ENCODE measurements around the gene HSF4.

HSF4 gene

DNA sequence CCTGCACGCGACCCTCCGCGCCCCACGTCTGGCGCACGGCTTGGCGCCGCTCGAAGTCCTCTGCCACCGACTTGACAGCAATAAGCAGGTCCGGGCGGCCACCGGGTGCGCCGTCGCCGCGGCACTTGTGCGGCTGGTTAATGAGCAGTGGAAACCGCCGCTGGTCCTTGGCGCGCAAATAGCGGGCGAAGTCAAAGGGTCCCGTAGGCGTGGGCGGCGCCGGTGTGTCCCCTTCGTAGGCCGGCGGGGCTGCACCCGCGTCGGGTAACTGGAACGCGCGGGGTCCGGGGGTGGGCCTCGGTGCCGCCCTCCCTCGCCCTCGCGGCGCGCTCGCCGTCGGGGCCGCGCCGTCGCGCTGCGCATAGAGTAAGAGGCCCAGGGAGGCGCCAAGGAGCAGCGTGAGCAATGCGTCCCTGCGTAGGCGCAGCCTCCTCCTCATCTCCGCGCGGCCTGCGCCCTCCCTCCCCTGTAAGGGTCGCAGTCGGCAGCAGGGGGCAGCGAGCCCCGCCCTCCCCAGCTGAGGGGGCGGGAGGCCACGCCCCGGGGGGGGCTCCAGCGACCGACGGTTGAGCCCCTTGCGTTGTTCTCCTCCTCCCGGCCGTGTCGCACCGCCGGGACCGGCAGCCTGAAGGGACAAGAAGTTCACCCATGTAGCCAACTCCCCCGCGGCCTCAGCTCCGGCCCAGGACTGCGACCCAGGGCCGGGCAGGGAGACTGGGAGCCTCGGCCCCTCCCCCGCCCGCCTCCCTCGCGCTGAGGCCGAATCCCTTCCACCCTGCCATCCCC lies 14.3 kb upstream of the HSF4 start:
- no peak for DNase-seq (ENCODE audit: low read depth, low spot score)

DNA sequence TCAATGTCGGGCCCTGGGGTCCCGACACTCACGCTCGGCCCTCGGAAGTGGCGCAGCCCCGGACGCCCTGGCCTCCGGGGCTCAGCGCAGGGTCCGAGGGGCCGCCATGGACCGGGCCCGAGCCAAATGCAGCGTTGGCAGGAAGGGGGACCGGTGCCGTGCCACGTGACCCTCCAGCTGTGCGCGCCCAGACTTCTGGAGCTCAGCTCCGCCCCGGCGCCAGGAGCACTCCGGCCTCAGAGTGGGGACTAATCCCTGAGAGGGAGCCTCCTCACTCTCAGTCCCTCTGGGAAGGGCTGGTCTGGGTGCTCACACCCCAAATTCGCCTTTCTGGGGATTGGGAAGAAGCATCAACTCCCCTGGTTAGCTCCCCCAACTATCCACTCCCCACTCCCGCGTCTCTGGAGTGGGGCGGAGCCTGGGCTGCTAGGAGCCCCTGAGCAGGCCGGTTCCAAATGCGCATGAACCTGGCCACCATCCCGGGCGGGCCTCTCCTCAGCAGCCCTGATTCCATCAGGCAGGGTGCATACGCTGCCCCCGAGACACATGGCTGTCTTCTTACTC lies 13.6 kb upstream of the HSF4 start, which contains the start of gene B3GNT9:
Gene B3GNT9, minus strand, starts transcription at position 166 of the 564 bp plus-strand sequence. CDS start 513 bp downstream, outside the sequence.
- DNase-seq (ENCODE audit: low read depth, low spot score): no peak

DNA sequence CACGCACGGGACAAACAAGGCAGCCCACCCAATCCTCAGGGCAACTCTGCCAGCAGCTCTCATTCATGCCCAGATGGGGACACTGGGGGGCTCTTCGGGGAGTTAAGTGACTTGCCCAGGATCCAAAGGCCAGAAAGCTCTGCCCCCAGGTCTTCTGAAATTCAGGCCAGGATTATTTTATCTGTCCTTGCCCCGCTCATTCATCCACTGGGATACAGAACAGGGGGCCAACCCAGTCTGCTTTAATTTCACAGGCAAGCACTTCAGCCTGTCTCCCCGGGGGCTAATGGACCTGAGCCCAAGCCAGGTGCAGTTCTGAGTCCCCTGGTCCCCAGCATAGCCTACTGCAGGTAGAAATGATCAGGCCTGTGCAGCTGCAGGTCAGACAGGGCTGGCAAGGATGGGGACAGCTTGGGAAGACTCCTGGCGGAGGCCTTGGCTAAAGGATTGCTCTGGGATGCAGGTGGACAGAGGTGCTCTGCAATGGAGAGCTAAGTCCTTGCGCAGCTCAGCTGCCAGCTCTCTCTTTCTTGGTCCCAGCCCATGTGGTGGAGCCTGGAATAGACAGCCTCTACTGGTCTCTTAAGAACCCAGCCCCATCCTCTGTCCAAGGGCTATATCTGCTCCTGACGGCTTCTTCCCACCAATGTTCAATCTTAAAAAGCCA lies 13.0 kb upstream of the HSF4 start:
- no peak for DNase-seq (ENCODE audit: low read depth, low spot score)

DNA sequence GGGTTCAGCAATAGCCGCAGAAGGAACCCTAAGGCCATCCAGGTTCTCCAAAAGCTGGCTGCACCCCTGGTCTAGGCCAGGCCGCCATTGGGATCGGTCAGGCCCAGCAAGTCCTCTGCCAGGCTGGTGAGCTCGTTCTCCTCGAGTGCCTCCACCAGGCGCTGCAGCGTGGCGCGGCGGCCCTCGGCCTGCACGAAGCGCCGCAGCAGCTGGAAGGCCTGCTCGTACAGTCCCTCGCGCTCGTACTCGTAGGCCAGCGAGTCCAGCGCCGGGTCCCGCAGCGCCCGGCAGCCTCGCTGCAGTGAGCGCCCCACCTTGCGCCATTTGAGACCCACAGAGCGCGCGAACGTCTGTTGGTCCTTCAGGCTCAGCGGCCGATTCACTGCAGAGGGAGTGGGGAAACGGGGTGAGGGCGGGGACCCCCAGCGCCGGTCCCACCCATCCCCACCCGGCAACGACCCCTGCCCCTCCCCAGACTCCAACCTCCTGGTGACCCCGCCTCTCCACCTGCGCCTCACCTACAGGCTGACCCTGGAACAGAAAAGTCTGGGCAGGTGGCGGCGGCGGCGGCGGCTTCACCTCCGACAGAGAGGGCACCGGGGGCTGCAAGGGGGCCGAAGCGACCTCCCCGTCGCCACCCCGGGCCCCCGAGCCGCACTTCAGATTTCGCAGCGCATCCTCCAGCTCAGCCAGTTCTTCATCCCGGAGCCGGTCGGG lies 9.8 kb upstream of the HSF4 start:
- DNase-seq (ENCODE audit: low read depth, low spot score): no peak

DNA sequence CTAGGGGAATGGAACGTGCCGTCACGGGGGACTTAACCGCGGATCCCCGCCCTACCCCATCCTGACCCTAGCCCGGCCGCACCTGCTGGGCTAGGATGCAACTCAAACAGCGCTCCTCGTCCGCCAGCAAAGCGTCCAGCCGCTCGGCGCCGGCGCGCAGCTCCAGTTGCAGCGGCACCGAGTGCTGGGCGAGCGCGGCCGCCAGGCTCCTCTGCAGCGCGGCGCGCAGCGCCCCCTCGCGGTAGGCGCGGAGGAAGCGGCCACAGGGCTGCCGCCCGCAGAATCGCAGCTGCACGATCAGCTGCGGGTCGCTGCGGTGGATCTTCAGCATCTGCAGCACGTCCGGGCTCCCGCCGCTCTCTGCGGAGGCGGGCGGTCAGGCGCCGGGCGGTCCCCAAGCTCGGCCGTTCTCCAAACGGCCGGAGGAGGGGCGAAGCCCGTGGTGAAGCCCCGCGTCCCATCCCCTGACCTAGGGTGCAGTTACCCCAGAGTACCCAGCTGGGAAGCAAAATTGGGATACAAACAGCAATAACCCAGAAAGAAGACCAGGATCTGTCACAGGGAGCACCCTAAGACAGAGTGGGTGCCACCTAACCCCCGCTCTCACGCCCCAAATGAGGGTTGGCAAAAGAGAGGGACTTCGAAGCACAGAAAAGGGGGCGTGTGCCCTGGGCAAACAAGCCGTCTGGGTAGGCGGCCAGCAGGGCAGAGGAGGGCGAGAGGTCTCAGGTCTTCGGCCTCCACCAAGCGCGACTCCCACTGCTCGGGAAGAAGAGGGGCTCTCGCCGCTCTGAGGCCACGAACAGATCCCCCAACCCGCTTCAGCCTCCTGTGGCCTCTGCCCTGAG lies 9.0 kb upstream of the HSF4 start:
- peak; percentile 39 for DNase-seq (ENCODE audit: low read depth, low spot score)

DNA sequence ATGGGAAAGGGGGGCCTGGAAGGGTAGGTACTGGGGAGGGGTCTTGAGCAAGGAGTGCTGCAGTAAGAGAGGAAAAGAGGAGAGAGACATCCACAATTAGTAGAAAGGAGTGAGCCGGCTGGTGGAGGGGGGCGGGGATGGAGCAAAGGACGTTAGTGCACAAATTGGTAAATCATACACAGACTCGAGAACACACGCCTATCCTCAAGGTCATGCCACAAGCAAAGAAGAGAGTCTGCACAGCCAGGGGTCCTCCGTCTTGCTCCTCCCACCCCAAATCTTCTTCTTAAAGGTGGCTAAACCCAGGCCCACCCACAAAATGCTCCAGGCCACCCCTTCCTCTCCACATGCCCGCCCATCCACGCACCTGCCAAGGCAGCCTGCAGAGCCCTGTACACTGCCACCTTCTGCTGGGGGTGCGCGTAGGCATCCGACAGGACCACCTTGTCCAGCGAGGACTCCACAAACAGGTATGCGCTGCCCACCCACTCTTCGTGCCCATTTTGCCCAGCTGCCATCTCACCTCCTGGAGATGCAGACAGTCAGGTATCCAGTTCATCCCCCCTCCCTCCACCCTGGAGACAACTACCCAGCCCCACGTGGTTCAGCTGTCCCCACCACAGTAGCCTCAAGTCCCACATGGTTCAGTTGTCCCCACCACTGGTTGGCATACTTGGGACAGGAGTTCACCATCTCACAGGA lies 8.3 kb upstream of the HSF4 start:
- DNase-seq (ENCODE audit: low read depth, low spot score): no peak

DNA sequence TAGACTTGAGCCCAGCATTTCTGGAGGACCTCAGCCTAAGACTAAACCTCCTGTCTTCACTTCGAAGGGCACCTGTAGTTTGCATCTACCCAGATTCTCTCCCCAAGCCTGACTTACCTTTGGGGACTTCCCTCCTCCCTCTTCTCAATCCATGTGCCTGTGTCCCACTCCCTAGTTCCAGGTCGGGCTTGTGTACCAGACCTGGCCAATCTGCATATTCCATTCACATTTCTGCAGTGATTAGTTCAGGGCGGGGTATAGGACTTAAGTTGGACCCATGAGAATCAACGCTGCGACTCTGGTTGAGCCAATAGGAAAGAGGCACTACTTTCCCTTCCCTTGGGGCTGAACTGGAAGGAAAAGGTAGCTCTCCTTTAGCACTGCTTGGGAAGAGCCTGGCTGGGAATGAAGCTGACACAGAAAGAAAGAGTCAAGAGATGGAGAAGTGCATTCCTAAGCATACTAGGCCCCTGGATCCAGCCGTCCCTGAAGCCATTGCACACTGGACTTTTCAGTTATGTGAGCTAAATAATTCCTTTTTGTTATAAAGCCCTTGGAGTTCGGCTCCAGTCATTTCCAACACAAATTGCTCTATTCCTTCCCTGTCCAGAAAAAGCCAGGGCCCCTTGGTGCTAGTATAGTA lies 7.3 kb upstream of the HSF4 start:
- no peak for DNase-seq (ENCODE audit: low read depth, low spot score)

DNA sequence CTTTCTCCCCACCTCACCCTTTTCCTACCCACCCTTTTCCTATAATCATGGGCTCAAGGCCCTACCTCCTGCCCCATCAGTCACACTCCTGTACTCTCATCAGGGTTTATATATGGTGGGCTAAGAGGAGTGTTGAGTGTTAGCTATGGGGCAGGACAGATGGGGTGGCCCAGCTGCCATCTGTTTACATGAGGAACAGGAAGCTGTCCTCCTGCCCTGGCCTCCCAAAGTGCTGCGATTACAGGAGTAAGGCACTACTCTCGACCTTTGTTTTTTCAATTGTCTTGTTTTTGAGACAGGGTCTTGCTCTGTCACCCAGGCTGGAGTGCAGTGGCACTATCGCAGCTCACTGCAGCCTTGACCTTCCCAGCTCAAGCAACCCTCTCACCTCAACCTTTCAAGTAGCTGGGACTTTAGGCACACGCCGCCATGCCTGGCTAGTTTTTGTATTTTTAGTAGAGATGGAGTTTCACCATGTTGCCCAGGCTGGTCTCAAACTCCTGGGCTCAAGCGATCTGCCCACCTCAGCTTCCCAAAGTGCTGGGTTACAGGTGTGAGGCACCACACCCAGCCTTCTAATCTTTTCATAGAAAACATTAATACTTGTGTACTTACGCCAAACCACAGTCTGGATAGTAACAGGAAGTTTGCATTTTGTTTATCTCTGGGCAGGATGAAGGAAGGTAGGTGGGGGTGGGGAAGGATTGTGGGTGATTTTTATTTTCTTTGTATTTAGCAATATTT lies 6.5 kb upstream of the HSF4 start:
- no peak for DNase-seq (ENCODE audit: low read depth, low spot score)

DNA sequence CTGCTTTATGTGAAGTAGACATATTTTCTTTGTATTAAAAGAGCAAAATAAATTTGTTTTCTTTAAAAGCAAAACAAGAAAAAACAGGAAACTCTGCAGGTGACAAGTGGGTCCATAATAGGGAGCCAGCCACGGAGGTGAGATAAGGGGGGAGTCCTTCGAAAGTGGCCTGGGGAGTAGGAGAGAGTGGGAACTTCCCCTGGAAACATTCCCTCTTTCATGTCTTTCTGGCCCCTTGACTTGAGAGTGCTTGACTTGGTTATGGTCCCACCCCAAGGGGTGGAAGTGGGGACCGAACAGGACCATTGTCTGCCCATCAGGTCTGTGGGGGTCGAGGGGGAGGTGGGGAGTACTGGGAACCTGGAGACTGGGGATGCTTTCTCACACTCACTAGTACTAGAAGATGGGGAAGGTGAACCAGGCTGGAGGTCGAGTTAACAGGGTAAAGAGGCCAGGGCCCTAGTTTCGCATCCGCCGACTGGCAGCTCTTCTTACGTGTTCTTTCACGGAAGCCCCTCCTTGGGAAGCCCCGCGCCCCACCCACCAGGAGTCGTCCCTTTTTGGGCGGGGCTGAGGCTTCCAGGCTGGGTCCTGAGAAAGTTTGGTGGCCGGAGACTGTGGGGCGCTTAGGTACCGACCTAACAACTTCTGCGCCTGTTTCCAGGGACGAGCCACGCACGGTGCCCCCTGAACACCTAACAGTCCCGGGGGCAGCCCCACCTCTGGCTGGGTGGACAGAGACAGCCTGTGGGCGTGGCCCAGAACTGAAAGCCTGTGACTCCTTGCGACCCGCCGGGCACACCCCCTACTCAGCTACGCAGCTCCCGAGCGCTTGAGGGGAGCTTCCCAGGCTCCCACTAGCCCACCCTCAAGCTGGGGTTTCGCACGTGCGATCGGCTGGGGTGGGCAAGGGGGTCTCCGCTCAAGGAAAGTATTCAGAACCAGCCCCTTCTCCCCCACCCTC lies 5.6 kb upstream of the HSF4 start:
- DNase-seq (ENCODE audit: low read depth, low spot score): no peak

DNA sequence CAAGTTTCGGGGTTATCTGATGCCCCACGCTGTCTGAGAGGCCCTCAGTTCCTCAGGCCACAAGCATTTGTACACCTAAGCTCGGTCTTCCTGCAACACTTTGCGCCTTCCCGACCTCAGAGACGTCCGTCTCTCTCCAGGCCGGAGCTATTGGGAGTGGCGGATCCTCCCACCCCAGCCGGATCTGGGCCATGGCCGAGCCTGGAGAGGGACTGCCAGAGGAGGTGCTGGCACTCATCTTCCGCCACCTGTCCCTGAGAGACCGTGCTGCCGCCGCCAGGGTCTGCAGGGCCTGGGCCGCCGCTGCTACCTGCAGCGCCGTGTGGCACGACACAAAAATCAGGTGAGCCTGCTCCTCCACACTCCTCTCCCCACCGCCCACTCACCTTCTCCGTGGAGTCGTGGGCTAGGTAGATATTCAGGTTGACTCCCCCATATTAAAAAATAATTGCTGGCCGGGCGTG lies 2.9 kb upstream of the HSF4 start:
- DNase-seq (ENCODE audit: low read depth, low spot score): no peak

DNA sequence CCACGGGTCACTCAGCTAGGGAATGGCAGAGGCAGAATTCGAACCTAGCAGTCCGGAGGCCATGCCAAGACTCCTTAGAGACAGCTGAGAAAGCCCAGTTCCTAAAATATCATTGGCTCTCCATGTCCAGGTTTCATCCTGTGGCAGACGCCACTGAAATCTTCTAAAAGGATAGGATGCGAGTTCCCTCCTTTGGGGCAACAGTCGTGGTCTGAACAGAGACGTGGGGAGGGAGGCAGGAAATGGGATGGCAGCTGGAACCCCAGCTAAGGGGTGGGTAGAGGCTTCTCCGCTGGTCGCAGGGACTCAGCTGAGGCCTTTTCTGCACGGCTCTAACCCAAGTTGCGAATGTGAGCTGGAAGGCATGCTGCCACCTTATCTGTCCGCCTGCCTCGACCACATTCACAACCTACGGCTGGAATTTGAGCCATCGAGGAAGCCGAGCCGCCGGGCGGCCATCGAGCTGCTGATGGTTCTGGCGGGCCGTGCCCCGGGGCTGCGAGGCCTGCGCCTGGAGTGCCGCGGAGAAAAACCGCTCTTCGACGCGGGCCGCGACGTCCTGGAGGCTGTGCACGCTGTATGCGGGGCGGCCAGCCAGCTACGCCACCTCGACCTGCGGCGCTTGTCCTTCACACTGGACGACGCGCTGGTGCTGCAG lies 1.9 kb upstream of the HSF4 start:
- no peak for DNase-seq (ENCODE audit: low read depth, low spot score)

DNA sequence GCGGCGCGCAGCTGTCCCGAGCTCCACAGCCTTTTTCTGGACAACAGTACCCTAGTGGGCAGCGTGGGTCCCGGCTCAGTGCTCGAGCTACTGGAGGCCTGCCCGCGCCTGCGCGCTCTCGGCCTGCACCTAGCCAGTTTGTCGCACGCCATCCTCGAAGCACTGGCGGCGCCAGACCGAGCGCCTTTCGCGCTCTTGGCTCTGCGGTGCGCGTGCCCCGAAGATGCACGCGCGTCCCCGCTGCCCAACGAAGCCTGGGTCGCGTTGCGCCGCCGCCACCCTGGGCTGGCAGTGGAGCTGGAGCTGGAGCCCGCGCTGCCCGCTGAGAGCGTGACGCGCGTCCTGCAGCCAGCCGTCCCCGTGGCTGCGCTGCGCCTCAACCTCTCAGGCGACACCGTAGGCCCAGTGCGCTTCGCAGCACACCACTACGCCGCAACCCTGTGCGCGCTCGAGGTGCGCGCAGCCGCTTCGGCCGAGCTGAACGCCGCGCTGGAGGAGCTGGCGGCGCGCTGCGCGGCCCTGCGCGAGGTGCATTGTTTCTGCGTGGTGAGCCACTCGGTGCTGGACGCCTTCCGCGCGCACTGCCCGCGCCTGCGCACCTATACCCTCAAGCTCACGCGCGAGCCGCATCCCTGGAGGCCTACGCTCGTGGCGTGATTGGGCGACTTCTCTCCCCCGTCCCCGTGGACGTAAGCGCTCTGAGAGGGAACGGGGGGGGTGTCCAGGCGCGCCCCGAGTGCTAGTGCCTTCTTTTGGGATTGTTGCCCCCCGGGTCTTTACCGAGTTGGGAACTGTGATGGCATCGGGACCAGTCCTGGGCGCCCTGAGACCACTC lies 1.2 kb upstream of the HSF4 start:
- no peak for DNase-seq (ENCODE audit: low read depth, low spot score)

DNA sequence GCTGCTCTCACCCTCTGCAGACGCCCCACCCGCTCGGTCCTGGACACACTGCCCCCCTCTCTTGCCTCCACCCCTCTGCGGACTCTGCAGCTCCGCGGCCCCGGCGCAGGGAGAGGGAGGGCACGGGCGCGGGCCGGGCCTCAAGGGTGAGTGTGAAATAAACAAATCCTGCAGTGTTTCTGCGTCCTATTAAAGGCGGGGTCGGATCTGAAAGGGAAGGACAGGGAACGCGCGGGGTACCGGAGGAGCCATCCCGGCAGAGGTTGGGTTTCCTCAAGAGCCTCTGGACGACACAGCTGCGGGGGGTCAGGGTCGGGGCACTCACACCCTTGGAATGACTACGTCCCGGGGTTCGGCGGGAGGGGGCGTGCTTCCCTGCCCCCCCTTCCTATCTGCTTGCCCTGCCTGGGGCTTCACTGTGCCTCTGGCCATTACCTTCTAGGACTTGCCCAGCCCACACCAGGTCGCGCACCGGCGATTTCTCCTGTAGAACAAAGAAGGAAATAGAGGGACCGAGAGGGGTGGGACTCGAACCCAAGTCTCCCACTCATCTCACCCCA lies 466 bp upstream of the HSF4 start:
- DNase-seq (ENCODE audit: low read depth, low spot score): no peak

DNA sequence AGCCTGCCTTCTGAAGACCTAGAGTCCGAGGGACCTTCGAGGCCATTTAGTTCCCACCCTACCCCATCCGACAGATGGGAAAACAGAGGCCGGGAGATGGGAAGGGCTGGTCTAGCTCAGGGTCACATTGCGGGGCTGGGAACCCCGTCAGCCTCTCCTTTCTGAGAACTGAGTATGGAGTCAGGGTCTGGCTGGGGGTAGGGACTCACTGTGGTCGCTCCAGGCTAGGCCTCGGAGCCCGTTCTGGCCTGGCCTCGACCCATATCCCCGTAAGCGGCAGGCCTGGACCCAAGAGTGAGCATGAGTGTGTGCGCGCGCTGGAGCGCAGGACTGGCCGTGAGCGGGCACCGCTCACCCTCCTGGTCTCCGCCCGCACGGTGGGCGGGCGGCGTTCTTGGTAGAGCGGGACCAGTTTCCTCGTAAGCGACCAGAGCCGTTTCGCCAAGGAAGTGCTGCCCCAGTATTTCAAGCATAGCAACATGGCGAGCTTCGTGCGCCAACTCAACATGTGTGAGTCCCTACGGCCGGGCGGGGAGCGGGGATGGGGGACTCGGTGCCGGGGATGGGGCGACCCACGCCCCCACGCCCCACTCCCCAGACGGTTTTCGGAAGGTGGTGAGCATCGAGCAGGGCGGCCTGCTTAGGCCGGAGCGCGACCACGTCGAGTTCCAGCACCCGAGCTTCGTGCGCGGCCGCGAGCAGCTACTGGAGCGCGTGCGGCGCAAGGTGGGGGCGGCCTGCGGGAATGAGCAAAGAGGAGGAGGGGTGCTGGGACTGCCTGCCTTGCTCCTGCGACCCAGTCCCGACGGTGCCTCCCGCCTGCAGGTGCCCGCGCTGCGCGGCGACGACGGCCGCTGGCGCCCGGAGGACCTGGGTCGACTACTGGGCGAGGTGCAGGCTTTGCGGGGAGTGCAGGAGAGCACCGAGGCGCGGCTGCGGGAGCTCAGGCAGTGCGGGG lies 855 bp downstream of the HSF4 start:
- DNase-seq (ENCODE audit: low read depth, low spot score): no peak

DNA sequence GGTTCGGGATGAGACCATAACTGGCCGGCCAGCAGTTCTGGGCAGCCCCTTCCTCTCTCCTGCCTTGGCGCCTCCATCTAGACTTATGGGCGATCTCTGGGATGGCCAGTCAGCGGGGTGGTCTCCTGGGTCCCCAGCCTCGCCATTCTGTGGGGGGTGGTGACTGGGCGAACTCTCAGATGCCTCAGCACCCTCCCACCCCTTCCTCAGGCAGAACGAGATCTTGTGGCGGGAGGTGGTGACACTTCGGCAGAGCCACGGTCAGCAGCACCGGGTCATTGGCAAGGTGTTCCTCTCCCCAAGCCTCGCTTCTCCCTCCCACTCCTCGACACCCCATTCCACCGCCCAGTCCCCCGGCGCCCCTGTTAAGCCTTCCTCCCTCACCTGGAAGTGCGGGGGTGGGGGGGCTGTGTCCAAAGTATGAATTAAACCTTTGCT lies 1.6 kb downstream of the HSF4 start:
- DNase-seq (ENCODE audit: low read depth, low spot score): no peak
